Diencephalon (tissue), 1 donor: ENCODE data around the gene C17orf58. TPM values are rescaled to one million over a fixed set of nuclear protein-coding genes. Genes with fewer than 3 reads are reported as not detected.

Source experiments
- small RNA-seq: library from RNA; depleted of rRNA; stranded (forward); fragments of <200 nt; gene quantifications from one replicate; pipeline ENCODE3, GENCODE V24; 2014
- total RNA-seq: library from RNA; depleted of rRNA; stranded (reverse); fragments of >200 nt; gene quantifications from one replicate; pipeline ENCODE4 v1.2.3, GENCODE V29; 2014

C17orf58 gene
- 22.8 TPM for total RNA-seq

GRCh38 chr17:67996301-67997171 is at the start of gene C17orf58:
Gene C17orf58, minus strand, starts transcription at chr17:67996469. Its CDS starts 271 bp downstream, at chr17:67996198.

GRCh38 chr17:68035523-68036303 is 39.4 kb upstream of the C17orf58 start, which contains the start of gene KPNA2:
Gene KPNA2, plus strand, starts transcription at chr17:68035735. Its CDS starts 1,398 bp downstream, at chr17:68037133.

Small RNAs within 50 kb of the gene (small RNA-seq; reads per million reads assigned to genes)
- gene RN7SL622P: not detected

Other genes starting within 250 kb of the C17orf58 start
- 113 TPM for gene BPTF, start 171.0 kb downstream of the C17orf58 start, total RNA-seq
- gene KPNA2, start 39.3 kb upstream of the C17orf58 start, total RNA-seq: 55.4 TPM